Tongue (tissue), 2 donors: ENCODE results near the gene TTLL5. TPM values are rescaled to one million over a fixed set of nuclear protein-coding genes. Genes with fewer than 3 reads are reported as not detected.

Experiments used
- DNase-seq: peaks from one replicate; pipeline ENCODE4 v3.0.0-alpha.2; 2015
- total RNA-seq: library from RNA; depleted of rRNA; stranded (reverse); fragments of >200 nt; gene quantifications from one replicate; pipeline ENCODE4 v1.2.3, GENCODE V29; 2014

Gene TTLL5
- total RNA-seq, 1 donor from 2014 or later, result 33.7 TPM

DNA sequence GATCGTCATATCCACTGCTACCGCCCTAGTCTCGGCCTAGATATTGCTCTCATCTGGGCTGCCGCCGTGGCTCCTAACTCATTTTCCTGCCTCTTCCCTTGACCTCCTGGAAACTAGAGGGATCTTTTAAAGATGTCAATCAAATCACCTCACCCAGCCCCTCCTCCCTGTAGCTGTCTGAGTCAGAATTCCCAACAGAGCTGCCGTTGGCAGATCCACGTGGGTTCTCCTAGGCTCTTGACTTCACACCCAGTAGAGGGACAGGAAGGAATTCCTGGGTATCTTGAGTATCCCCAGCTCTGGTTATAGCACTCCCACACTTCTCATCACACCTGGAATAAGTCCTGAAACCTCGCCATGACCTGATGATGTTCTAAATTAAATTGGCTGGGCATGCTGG, 308.8 kb downstream of the TTLL5 start:
- DNase-seq, result no peak

DNA sequence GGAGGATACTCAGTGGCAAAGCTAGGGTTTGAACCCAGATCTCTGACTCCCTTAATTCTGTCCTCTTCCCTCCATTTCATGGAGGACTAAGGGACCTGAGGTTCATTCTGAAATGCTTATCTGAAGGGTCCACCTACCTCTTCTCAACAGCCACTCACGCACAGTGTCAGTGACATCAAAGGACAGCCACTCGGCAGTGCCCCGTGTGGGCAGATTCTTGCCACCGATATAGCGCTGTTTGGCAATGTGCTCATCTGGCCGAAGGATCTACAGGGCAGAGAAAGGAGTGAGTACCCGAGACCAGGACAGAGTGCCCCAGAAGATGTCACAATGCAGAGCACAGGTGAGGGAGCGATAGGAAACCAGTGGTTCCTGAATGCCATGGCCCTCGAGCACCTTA, 309.9 kb downstream of the TTLL5 start:
- DNase-seq, result no peak

GRCh38 chr14:75971509-75971908, 310.5 kb downstream of the TTLL5 start:
- no peak for DNase-seq

DNA sequence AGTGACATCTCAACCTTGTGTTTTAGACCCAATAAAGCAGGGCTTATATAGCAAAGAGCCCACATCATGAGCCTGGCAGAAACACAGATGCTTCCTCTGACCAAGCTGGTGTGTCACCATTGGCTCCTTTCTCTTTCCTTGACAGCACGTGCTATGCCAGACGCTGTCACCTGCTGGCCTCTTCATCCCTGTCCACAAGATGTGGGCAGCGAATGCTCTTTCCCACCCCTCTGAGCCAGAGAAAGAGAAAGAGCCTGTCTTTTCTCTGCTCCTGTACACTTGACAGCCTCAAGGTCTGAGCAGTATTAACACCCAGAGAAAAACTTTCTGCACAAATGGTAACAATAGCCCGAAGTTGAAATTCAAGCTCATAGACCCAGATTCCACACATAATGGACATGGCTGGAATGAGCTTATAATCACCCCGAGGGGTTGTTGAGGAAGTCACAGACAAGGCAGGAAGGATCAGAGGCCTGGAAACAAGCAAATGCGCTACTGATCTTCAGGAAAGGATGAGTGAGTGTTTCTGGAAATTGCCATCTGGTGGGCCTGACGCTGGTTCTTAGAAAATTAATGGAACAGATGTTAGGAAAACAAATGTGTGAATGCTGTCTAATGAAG, 311.9 kb downstream of the TTLL5 start:
- DNase-seq, result peak; percentile 48

DNA sequence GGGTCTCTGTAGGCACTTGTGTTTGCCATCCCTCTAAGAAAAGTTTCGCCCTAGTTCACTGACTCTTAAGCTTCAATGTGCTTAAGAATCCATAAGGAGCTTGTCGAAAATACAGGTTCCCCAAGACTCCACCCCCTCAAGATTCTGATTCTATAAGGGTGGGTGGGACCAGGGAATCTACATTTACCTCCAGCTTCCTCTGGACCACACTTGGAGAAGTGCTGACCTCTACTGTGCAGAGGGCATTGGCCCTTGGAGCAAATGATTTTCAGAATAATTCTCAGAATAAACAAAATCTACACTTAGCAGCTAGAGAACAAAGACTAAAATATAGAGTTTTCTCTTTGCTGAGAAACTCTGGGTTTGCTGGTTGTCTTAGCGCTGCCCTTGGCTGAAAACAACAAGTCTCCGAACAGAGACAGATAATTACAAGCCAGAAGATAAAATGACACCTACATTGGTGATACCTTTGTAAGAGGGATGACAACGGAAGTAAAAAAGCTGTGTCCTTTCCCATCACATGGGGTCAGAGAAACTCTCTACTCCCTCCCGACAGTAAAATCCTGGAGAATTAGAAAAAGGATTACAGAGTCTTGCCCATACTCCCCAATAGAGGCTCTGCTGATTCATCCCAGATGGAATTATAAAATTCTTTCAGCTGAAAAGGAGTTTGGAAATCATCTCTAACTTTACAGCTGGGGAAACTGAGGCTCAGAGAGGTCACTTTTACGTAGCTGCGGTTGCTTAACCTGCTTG, 316.0 kb downstream of the TTLL5 start:
- no peak for DNase-seq

DNA sequence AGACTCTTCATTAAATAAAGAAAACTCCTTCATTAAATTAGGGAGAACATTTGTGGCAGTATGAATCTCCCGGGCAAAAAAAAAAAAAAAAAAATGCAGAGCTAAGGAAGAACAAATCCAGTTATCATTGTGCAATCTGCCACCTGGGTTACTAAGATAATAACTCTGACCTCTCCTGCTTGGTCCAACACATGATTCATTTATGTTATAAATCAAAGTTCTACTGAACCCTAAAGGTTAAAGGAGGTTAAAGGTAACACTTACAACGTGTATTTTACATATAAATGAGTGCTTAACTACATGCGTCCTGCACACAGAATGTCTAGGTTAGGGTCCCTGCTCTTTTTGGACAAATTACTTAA, 316.5 kb downstream of the TTLL5 start:
- DNase-seq, result no peak

GRCh38 chr14:75978249-75978731, 317.2 kb downstream of the TTLL5 start:
- peak; percentile 24 for DNase-seq

- peak; percentile 72 for DNase-seq
Observed at GRCh38 chr14:75979071-75979571, 318.1 kb downstream of the TTLL5 start.

- DNase-seq, result peak; percentile 38
Observed at GRCh38 chr14:75979648-75980565, 318.9 kb downstream of the TTLL5 start.

GRCh38 chr14:75980856-75981255, 319.8 kb downstream of the TTLL5 start:
- DNase-seq, result peak; percentile 49

DNA sequence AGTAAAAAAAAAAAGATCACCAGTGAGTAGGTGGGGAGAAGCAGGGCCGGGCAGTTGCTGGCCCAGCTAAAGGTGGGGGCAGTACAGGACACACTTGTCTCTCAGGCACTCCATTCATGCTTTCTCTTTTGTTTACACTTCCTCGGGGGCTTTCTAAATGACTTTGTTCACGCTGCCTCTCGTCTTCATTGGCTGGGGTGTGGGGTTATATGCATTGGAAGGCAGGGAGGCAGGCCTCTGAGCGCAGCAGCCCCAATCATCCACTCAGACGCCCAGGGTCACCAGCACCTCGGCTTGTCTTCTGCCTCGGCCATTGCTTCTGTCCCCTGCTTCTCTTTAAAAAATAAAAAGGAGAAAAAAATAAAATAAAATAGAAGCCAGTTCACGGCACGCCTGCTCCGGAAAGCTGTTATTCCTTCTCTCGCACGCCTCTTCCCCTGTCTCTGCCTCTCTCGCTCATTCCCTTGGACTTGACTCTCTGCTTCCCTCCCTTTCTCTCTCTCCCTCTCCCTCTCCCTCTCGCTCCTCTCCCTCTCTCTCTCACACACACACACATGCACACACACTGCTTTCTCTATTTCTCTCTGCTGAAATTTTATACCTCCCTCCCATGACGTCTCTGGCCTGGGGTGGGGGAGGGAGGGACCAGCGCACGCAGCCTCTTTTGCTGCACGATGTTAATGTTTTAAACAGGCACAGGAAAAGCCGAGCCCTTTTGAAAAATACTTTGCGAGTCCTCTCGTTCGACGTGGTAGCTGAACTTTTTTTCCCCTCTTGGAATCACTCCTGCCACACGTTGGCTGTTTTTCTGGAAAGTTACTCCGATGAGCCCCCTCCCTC, 320.6 kb downstream of the TTLL5 start, which contains the start of gene TGFB3:
Gene TGFB3 (minus strand): TSS at position 570 of the 840 bp plus-strand sequence. CDS start 1,102 bp downstream, outside the sequence.
- DNase-seq, result peak; percentile 97

DNA sequence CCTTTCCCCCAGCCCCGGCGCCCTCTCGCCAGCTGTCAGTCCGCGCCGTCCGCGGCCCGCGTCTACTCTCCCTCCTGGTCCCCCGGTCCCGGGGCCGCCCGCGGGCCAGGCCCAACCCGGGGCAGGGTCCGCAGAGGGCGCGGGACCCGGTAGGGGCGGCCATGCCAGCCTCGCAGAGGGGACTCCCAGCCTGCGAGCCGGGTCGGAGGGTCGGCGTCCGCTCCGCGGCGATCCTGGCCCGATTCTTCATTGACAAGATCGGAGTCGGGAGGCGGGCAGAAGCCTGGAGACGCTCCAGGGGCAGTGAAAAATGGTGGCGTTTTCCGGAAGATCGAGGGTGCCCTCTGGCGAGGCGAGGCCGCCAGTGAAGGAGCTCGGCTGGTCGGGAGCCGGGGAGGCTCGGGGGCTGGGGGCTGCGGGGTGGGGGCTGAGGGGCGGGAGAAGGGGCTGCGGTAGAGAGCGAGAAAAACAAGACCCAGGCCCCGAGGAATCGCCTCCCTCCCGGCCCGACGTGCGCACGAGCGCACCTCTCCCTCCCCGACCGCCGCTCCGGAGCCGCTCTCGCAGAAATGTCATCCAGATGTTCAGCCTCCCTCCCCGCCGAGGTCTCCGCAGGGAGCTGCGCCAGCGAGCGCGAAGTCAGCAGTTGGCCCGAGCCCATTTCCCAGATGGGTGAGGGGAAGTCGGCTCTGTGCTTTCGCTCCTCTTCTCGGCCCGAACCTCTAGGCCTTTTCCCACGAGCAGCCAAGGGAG, 321.4 kb downstream of the TTLL5 start:
- DNase-seq, result peak; percentile 95

GRCh38 chr14:75983019-75983358, 321.9 kb downstream of the TTLL5 start:
- DNase-seq, result no peak

DNA sequence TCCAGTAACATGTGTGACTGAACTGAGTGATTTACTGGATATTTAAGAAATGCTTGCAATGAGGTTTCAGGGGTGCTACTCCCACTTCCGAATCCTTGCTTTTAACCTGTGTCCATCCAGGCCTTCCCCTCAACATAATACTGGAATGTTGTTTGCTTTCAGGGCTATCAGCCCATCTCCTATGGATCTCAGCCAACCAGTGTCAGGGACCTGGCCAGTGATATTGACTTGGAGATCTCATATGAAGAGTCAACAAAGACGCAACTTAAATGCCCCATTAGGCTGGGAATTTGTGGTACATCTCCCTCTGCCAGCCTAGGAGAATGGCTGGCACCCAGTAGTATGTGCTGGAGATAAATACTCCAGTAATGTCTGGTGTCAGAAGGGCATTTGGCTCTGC, 323.6 kb downstream of the TTLL5 start:
- DNase-seq, result no peak

DNA sequence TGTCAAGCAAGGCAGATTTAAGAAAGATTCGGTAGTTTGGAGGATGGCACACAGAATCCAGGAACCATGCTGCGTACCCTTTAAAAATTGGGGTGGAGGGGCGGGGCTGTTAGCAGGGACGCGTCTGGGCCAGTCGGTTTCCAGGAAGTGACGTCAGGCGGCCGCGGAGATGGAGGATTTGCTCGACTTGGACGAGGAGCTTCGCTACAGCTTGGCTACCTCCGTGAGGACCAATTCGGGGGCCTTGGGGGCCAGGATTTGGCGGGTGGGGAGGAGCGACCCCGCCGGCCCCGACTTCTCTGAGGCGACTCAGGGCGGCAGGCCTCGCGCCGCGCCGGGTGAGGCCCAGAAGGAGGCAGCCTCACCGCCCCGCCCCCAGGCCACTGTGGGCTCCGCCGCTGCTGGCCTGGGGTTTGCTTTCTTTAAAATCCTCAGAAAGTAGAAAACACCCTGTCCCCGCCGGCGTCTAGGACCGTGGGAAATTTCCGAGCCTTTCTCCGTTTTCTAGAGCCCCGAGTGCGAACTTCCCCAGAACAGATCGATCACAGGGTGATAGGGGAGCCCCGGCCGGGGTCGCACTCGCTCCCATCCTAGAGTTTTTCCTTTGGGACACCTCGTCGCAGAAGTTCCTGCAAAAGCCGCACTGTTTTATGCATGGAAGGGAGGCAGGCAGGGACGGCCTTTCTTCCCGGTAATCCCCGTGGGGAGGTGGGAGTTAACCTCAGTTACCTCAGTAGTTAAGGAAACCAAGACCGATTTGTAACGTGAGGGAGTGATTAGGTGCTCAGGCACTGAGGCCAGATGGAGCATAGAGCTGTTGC, 324.8 kb downstream of the TTLL5 start, which contains the start of gene IFT43:
Gene IFT43 (plus strand): TSS at position 146 of the 821 bp plus-strand sequence. CDS start 24 bp downstream, at position 170.
- peak; percentile 97 for DNase-seq

DNA sequence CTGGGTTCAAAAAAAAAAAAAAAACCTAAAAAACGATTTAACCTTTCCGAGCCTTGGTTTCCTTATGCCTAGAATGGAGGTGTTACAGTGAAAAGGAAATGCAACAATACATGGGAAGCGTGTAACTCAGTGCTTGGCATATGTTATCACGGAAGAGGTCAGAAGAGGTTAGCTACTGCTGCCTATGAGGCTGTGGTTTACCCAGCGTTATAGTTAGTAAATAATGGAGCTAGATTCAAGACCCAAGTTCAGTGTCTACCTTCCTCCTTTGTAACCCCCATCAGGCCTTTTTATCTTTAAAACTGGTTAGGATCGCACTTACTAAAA, 325.4 kb downstream of the TTLL5 start:
- DNase-seq, result no peak

DNA sequence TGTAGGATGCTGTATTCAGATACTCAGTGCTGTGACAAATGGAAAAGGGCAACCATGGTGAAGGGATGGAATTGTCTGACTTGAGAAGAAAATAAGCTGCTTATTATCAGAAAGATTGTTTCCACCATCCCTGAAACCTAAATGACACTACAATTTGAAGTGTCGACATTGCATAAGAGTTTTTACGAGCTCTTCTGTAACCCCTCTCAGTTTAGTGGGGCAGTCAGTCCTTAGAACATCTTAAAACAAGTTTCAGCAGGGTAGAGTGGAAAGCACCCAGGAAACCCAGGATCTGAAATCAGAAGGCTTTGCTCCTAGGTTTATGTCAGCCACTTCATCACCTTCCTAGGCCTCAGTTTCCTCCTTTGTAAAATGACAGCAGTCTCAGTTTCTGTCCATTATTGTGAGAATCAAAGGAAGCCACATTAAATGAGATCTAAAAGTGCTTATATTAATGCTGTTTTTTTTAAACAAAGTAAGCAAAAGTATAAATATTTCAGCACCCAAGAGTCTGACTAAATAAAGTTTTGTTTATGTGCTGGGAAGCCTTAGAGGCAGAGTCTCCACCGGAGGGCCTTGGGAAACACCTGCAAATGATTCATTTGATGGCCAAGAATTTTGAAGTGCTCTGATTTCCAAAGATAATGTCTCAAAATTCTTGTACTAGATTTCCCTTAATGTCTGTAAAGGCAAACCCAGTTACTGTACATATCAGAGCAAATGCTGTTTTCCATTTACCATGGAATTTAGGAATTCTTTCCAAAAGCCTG, 326.3 kb downstream of the TTLL5 start:
- no peak for DNase-seq

DNA sequence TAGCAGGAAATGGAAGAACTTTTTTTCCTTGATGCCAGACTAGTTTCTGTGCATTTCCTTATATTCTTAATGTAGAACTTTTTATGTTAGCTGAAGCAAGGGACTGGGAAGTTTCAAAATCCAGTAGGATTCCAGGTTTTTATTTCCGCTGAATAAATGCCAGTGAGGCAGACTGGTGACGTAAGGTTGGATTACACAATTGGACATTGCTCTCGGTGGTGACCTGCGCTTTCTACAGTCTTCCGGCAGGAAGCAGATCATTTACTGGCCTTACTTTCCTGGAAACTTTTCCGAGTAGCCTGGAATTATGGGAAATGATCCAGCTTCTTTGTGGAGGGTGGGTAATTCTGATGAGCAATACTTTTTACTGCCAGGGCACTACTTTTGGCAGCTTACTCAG, 328.1 kb downstream of the TTLL5 start:
- DNase-seq, result no peak

GRCh38 chr14:75990297-75990696, 329.3 kb downstream of the TTLL5 start:
- DNase-seq, result no peak
